ENCODE measurements around the gene IGIP. TPM values are rescaled to one million over a fixed set of nuclear protein-coding genes. Genes with fewer than 3 reads are reported as not detected.
"Not testable (repeated sequence)": the region's sequence is repeated elsewhere in the genome, so short reads cannot be mapped to it uniquely, and the experiment has no call there.

Gene IGIP
- total RNA-seq, 2 experiments from 2014 or later = 1.3 to 1.5 TPM

- H3K4me3 Mint-ChIP-seq = no peak overlapping the region
- intact Hi-C loops (cut with micrococcal nuclease) = no loop called here
- no peak for TF ChIP-seq CTCF (IDR thresholded peaks at IDR 0.05)
- peaks cover 2% of the 10 kb centered on the region for H3K27me3 Mint-ChIP-seq
- ATAC-seq (no peak), DNase-seq (no peak)
- peaks cover 5% of the 10 kb centered on the region for H3K4me1 Mint-ChIP-seq (ENCODE audit: low read depth)
- H3K9me3 Mint-ChIP-seq = no peaks in the 10 kb centered on the region
- H3K36me3 Mint-ChIP-seq (ENCODE audit: low read depth) = no peaks in the 10 kb centered on the region
- ChIA-PET POLR2A (interaction anchor here (0.6 to 0.7 kb wide), 3 partner anchors 10 to 485 kb away, joined by 3 read pairs; no protein-coding TSS in a partner anchor), CTCF (interaction anchor here (0.8 to 4.6 kb wide), 5 partner anchors 9 to 184 kb away, joined by 3 to 28 read pairs (median 3); no protein-coding TSS in a partner anchor)
- H3K27ac Mint-ChIP-seq = no peak overlapping the region
Observed at GRCh38 chr5:140152022-140152999, 26.6 kb downstream of the IGIP start.

GRCh38 chr5:140153255-140153654 is 27.5 kb downstream of the IGIP start:
- Mint-ChIP-seq H3K36me3 (ENCODE audit: low read depth) (no peaks in the 10 kb centered on the region), H3K27ac (no peak overlapping the region), H3K4me3 (no peak overlapping the region), H3K4me1 (ENCODE audit: low read depth) (peaks cover 5% of the 10 kb centered on the region), H3K9me3 (no peaks in the 10 kb centered on the region), H3K27me3 (no peaks in the 10 kb centered on the region)
- intact Hi-C loops (cut with micrococcal nuclease) = no loop called here
- TF ChIP-seq CTCF (IDR thresholded peaks at IDR 0.05) = no peak
- ATAC-seq (no peak), DNase-seq (no peak)
- POLR2A ChIA-PET = interaction anchor here (0.6 to 0.7 kb wide), 2 partner anchors 115 to 486 kb away, joined by 3 to 4 read pairs; no protein-coding TSS in a partner anchor
- CTCF ChIA-PET = interaction anchor here (1.3 to 4.6 kb wide), 6 partner anchors 7 to 199 kb away, joined by 3 to 40 read pairs (median 10); no protein-coding TSS in a partner anchor

- no peaks in the 10 kb centered on the region for H3K36me3 Mint-ChIP-seq (ENCODE audit: low read depth)
- intact Hi-C loops (cut with micrococcal nuclease) = no loop called here
- no peak for DNase-seq
- TF ChIP-seq CTCF (IDR thresholded peaks at IDR 0.05) = no peak
- no peaks in the 10 kb centered on the region for H3K27me3 Mint-ChIP-seq
- H3K4me3 Mint-ChIP-seq = no peak overlapping the region
- no peaks in the 10 kb centered on the region for H3K9me3 Mint-ChIP-seq
- H3K4me1 Mint-ChIP-seq (ENCODE audit: low read depth) = peaks cover 5% of the 10 kb centered on the region
- CTCF ChIA-PET = interaction anchor here (0.6 to 4.6 kb wide), 10 partner anchors 8 to 198 kb away, joined by 3 to 40 read pairs (median 4); no protein-coding TSS in a partner anchor
- POLR2A ChIA-PET = interaction anchor here (0.6 to 1.3 kb wide), 5 partner anchors 8 to 115 kb away, joined by 3 to 4 read pairs (median 4); partner anchors contain the start of gene CYSTM1
- H3K27ac Mint-ChIP-seq = no peak overlapping the region
- no peak for ATAC-seq
Observed at GRCh38 chr5:140153905-140154304, 28.2 kb downstream of the IGIP start.

- POLR2A ChIA-PET = interaction anchor here (0.6 to 1.3 kb wide), 3 partner anchors 9 to 85 kb away, joined by 3 to 4 read pairs (median 4); partner anchors contain the start of gene CYSTM1
- intact Hi-C loops (cut with micrococcal nuclease) = loop anchor here (5.0 kb wide), 1 partner anchor 363 kb away; no protein-coding TSS in a partner anchor
- not testable (repeated sequence) for H3K36me3 Mint-ChIP-seq (ENCODE audit: low read depth); H3K27me3 Mint-ChIP-seq; H3K4me3 Mint-ChIP-seq; H3K9me3 Mint-ChIP-seq; ATAC-seq; DNase-seq; H3K27ac Mint-ChIP-seq; H3K4me1 Mint-ChIP-seq (ENCODE audit: low read depth)
- CTCF ChIA-PET = interaction anchor here (0.6 to 4.6 kb wide), 11 partner anchors 9 to 368 kb away, joined by 3 to 40 read pairs (median 4); no protein-coding TSS in a partner anchor
Observed at GRCh38 chr5:140154710-140155381, 29.1 kb downstream of the IGIP start.

All from activated CD8-positive, alpha-beta T cell treated with anti-CD3 and anti-CD28 coated beads for 36 hours (primary cell).